Motor neuron (in vitro differentiated cells): ENCODE results near the gene LRP1. TPM values are rescaled to one million over a fixed set of nuclear protein-coding genes. Genes with fewer than 3 reads are reported as not detected.

Experiments used
- ATAC-seq, 8 experiments: fragments of 200-7000 bp; cut with Tn5 transposase; replicated peaks in 6 of 8; 2 replicates each; pipeline ENCODE4 v1.8.0; 2021; ENCODE audit warnings: mild to moderate bottlenecking in 8 of 8, moderate library complexity in 8 of 8
- H3K27ac ChIP-seq, 2 donors: fragments of 250-450 bp; sonication (Bioruptor Pico); 2 replicates each; pipeline ENCODE4 v1.9.0; 2021; ENCODE audit warnings: antibody characterized with exemption in 2 of 2, mild to moderate bottlenecking in 2 of 2, moderate library complexity in 1 of 2
- H3K4me1 ChIP-seq, 2 donors: fragments of 250-450 bp; sonication (Bioruptor Pico); replicated peaks in 1 of 2; 2 replicates each; pipeline ENCODE4 v1.6.1; 2021; ENCODE audit warnings: antibody characterized with exemption in 2 of 2, mild to moderate bottlenecking in 2 of 2, moderate library complexity in 1 of 2
- H3K4me3 ChIP-seq, 5 donors: fragments of 250-450 bp; sonication (Bioruptor Pico); 2 replicates each; pipeline ENCODE4 v1.9.0; 2021; ENCODE audit warnings: antibody characterized with exemption in 5 of 5, mild to moderate bottlenecking in 5 of 5, moderate library complexity in 4 of 5
- WGBS, 10 experiments: fragments of 450-650 bp; shearing (Covaris generic); methylation state at CpG; one replicate each; pipeline ENCODE4 v1.0.0; 2022; 5-methylcytosine and 5-hydroxymethylcytosine counted together
- in situ Hi-C, 9 experiments: fragments of 400-800 bp; cut with MboI; loops; one replicate each; pipeline ENCODE4 v1.15.0; 2021; ENCODE audit warnings: low sequenced_read_pairs in 9 of 9, low pct_unique_long_range_greater_than_20kb in 2 of 9; ENCODE audit not compliant: unreplicated experiment in 9 of 9
- total RNA-seq, 8 experiments: library from RNA; unstranded; fragments of 300-600 nt; gene quantifications; 2 replicates each; pipeline versions ENCODE4 v1.2.3 to v1.2.4, GENCODE V29; 2022

LRP1 gene
- total RNA-seq, 8 experiments from 2014 or later, result 36.6 to 182 (median 55.3) TPM

- no peak for ATAC-seq
- Histone ChIP-seq H3K4me1 (peaks cover 10 to 20% of the 10 kb centered on the region in 2 donors), H3K27ac (no peak overlapping the region), H3K4me3 (no peak overlapping the region)
- 100% methylated on average over 1 of the region's 1 CpG; no CpG with 5 or more reads in 9 of the 10 experiments for WGBS, 10 experiments
- in situ Hi-C loops, result no loop called here
Measured at GRCh38 chr12:57098546-57098945, 29.7 kb upstream of the LRP1 start.

- Histone ChIP-seq H3K4me1 (peaks cover 3 to 13% of the 10 kb centered on the region in 2 donors), H3K4me3 (no peak overlapping the region), H3K27ac (no peak overlapping the region)
- WGBS, 10 experiments, result 40 to 100% (median 80%) methylated on average over 1 to 7 of the region's 11 CpGs; no CpG with 5 or more reads in 2 of the 10 experiments
- in situ Hi-C loops, result no loop called here
- ATAC-seq, result no peak
Measured at GRCh38 chr12:57099047-57099714, 29.1 kb upstream of the LRP1 start.

GRCh38 chr12:57099766-57100165 is 28.5 kb upstream of the LRP1 start:
- H3K4me3 ChIP-seq, result no peak overlapping the region
- WGBS, 10 experiments, result 85 to 100% (median 95%) methylated on average over 1 to 6 of the region's 12 CpGs; no CpG with 5 or more reads in 6 of the 10 experiments
- H3K4me1 ChIP-seq, result peaks cover 0 to 7% of the 10 kb centered on the region in 2 donors
- no peak overlapping the region for H3K27ac ChIP-seq
- no peak for ATAC-seq
- in situ Hi-C loops, result no loop called here

GRCh38 chr12:57101892-57102695 is 26.2 kb upstream of the LRP1 start:
- Histone ChIP-seq H3K4me3 (no peak overlapping the region), H3K4me1 (peaks cover 0 to 7% of the 10 kb centered on the region in 2 donors), H3K27ac (no peak overlapping the region)
- WGBS, 10 experiments, result 69 to 100% (median 88%) methylated on average over 1 to 11 of the region's 15 CpGs; no CpG with 5 or more reads in 3 of the 10 experiments
- in situ Hi-C loops, result no loop called here
- no peak for ATAC-seq

GRCh38 chr12:57103856-57104255 is 24.4 kb upstream of the LRP1 start:
- WGBS, 10 experiments, result 90 to 100% (median 92%) methylated on average over 2 to 5 of the region's 7 CpGs; no CpG with 5 or more reads in 5 of the 10 experiments
- no peak for ATAC-seq
- Histone ChIP-seq H3K4me3 (no peak overlapping the region), H3K4me1 (peaks cover 0 to 7% of the 10 kb centered on the region in 2 donors), H3K27ac (no peak overlapping the region)
- in situ Hi-C loops, result no loop called here

GRCh38 chr12:57104292-57104910 is 23.9 kb upstream of the LRP1 start:
- peaks cover 0 to 7% of the 10 kb centered on the region in 2 donors for H3K4me1 ChIP-seq
- 83 to 91% methylated on average over 2 to 4 of the region's 12 CpGs; no CpG with 5 or more reads in 8 of the 10 experiments for WGBS, 10 experiments
- in situ Hi-C loops, result no loop called here

GRCh38 chr12:57105011-57105753 is 23.1 kb upstream of the LRP1 start:
- H3K27ac ChIP-seq, result no peak overlapping the region
- in situ Hi-C loops, result no loop called here
- no peak overlapping the region for H3K4me3 ChIP-seq
- no peak for ATAC-seq
- WGBS, 10 experiments, result 100% methylated on average over 1 of the region's 14 CpGs; no CpG with 5 or more reads in 8 of the 10 experiments
- peaks cover 4 to 13% of the 10 kb centered on the region in 2 donors for H3K4me1 ChIP-seq

More at GRCh38 chr12:57104292-57104910, 23.9 kb upstream of the LRP1 start:
- H3K27ac ChIP-seq, result no peak overlapping the region
- no peak for ATAC-seq
- H3K4me3 ChIP-seq, result no peak overlapping the region

GRCh38 chr12:57106021-57106708 is 22.1 kb upstream of the LRP1 start:
- ATAC-seq, result no peak
- Histone ChIP-seq H3K4me1 (peaks cover 14 to 23% of the 10 kb centered on the region in 2 donors), H3K4me3 (no peak overlapping the region), H3K27ac (no peak overlapping the region)
- in situ Hi-C loops, result no loop called here
- 92 to 100% (median 100%) methylated on average over 1 to 3 of the region's 9 CpGs; no CpG with 5 or more reads in 7 of the 10 experiments for WGBS, 10 experiments

GRCh38 chr12:57107456-57108155 is 20.7 kb upstream of the LRP1 start:
- Histone ChIP-seq H3K4me1 (peaks cover 21 to 24% of the 10 kb centered on the region in 2 donors), H3K27ac (no peak overlapping the region), H3K4me3 (no peak overlapping the region)
- no peak for ATAC-seq
- 54 to 100% (median 76%) methylated on average over 1 to 3 of the region's 7 CpGs; no CpG with 5 or more reads in 7 of the 10 experiments for WGBS, 10 experiments
- in situ Hi-C loops, result no loop called here

- no peak overlapping the region for H3K27ac ChIP-seq
- in situ Hi-C loops, result loop anchor here in 1 of 9 experiments (5.0 kb wide), 1 partner anchor 37 kb away; no protein-coding TSS in a partner anchor
- ATAC-seq, result no peak
- peak overlapping the region in 2 of 5 donors; percentile 28 to 31 for H3K4me3 ChIP-seq
- 32 to 100% (median 82%) methylated on average over 2 to 6 of the region's 7 CpGs; no CpG with 5 or more reads in 1 of the 10 experiments for WGBS, 10 experiments
- peaks cover 21 to 25% of the 10 kb centered on the region in 2 donors for H3K4me1 ChIP-seq
Measured at GRCh38 chr12:57109207-57110103, 18.8 kb upstream of the LRP1 start.
